HG03159 (cell line): ENCODE measurements around the gene USP6.
"Not testable (repeated sequence)": the region's sequence is repeated elsewhere in the genome, so short reads cannot be mapped to it uniquely, and the experiment has no call there.

Experiments
- ATAC-seq: cut with Tn5 transposase; IDR thresholded peaks from one replicate; pipeline ENCODE4 v1.9.1; 2021; ENCODE audit warnings: mild to moderate bottlenecking, moderate library complexity; ENCODE audit not compliant: unreplicated experiment

Gene USP6

GRCh38 chr17:5121186-5121841, 5.5 kb downstream of the USP6 start:
- no peak for ATAC-seq

GRCh38 chr17:5122056-5122455, 6.2 kb downstream of the USP6 start:
- ATAC-seq, result not testable (repeated sequence)

- ATAC-seq, result no peak
Measured at GRCh38 chr17:5122586-5123342, 6.9 kb downstream of the USP6 start.

- ATAC-seq, result no peak
Measured at GRCh38 chr17:5123343-5124124, 7.7 kb downstream of the USP6 start.

GRCh38 chr17:5124125-5124760, 8.4 kb downstream of the USP6 start:
- not testable (repeated sequence) for ATAC-seq

GRCh38 chr17:5124896-5125295, 9.1 kb downstream of the USP6 start:
- ATAC-seq, result not testable (repeated sequence)

- ATAC-seq, result no peak
Measured at GRCh38 chr17:5126719-5127488, 11.1 kb downstream of the USP6 start.

- ATAC-seq, result no peak
Measured at GRCh38 chr17:5127910-5128309, 12.1 kb downstream of the USP6 start.

GRCh38 chr17:5128387-5128786, 12.6 kb downstream of the USP6 start:
- not testable (repeated sequence) for ATAC-seq

- no peak for ATAC-seq
Measured at GRCh38 chr17:5128905-5129535, 13.2 kb downstream of the USP6 start.

GRCh38 chr17:5129770-5130169, 13.9 kb downstream of the USP6 start:
- not testable (repeated sequence) for ATAC-seq

- not testable (repeated sequence) for ATAC-seq
Measured at GRCh38 chr17:5130261-5130660, 14.4 kb downstream of the USP6 start.

GRCh38 chr17:5130687-5131086, 14.9 kb downstream of the USP6 start:
- not testable (repeated sequence) for ATAC-seq

- no peak for ATAC-seq
Measured at GRCh38 chr17:5131146-5131715, 15.4 kb downstream of the USP6 start.

GRCh38 chr17:5131799-5132502, 16.1 kb downstream of the USP6 start:
- ATAC-seq, result not testable (repeated sequence)

GRCh38 chr17:5132503-5133225, 16.8 kb downstream of the USP6 start:
- ATAC-seq, result not testable (repeated sequence)

- no peak for ATAC-seq
Measured at GRCh38 chr17:5133311-5133710, 17.5 kb downstream of the USP6 start.

- not testable (repeated sequence) for ATAC-seq
Measured at GRCh38 chr17:5133961-5134360, 18.1 kb downstream of the USP6 start.
